PC-3 (cell line): ENCODE measurements around the gene CACNA1C. TPM values are rescaled to one million over a fixed set of nuclear protein-coding genes. Genes with fewer than 3 reads are reported as not detected.

Experiments
- ATAC-seq: fragments of 200-7000 bp; cut with Tn5 transposase; 2 replicates; pipeline ENCODE4 v1.9.1; 2020; ENCODE audit warnings: mild to moderate bottlenecking, moderate library complexity
- BruUV-seq: library from RNA; stranded (reverse); fragments of 400-500 nt; replicated peaks from 2 replicates; lab custom pipeline; 2021; lab: Mats Ljungman, UMichigan
- CTCF ChIA-PET: fragments of 300-600 bp; sonication (Branson Sonifier 250); formaldehyde crosslinking; loops from one replicate; lab custom pipeline; 2022; ENCODE audit warnings: antibody characterized with exemption; lab: Charles Lee
- POLR2A ChIA-PET: fragments of 300-600 bp; sonication (Branson Sonifier 250); formaldehyde crosslinking; loops from one replicate; lab custom pipeline; 2022; ENCODE audit warnings: antibody characterized with exemption; ENCODE audit not compliant: unreplicated experiment; lab: Charles Lee
- DNase-seq: peaks from one replicate; pipeline ENCODE4 v3.0.0-alpha.2; 2015
- H2AFZ ChIP-seq: fragments of 300-600 bp; sonication (generic); 2 replicates; pipeline ENCODE4 v1.6.0; 2016; ENCODE audit warnings: antibody characterized with exemption, low read length
- H3F3A ChIP-seq: fragments of 300-600 bp; sonication (generic); one replicate; pipeline ENCODE4 v1.6.0; 2017; ENCODE audit warnings: antibody characterized with exemption, low read length, control low read depth, mild to moderate bottlenecking; ENCODE audit not compliant: unreplicated experiment
- H3K27ac ChIP-seq: fragments of 300-600 bp; sonication (generic); 2 replicates; pipeline ENCODE4 v1.5.1; 2016; ENCODE audit warnings: mild to moderate bottlenecking, low read length
- H3K27me3 ChIP-seq: fragments of 300-600 bp; sonication (generic); 2 replicates; pipeline ENCODE4 v1.6.1; 2016; ENCODE audit warnings: low read length, mixed read lengths
- H3K36me3 ChIP-seq: fragments of 300-600 bp; sonication (generic); 2 replicates; pipeline ENCODE4 v1.6.1; 2016; ENCODE audit warnings: low read depth, mixed run types, low read length, mixed read lengths
- H3K4me1 ChIP-seq: fragments of 300-600 bp; sonication (generic); 2 replicates; pipeline ENCODE4 v1.5.1; 2016; ENCODE audit warnings: low read length; ENCODE audit not compliant: insufficient read depth
- H3K4me2 ChIP-seq: fragments of 300-600 bp; sonication (generic); 2 replicates; pipeline ENCODE4 v1.6.0; 2016; ENCODE audit warnings: low read length
- H3K4me3 ChIP-seq: fragments of 300-600 bp; sonication (generic); 2 replicates; pipeline ENCODE4 v1.5.1; 2016; ENCODE audit warnings: mild to moderate bottlenecking, low read length, mixed read lengths
- H3K79me2 ChIP-seq: fragments of 300-600 bp; sonication (generic); 2 replicates; pipeline ENCODE4 v1.6.1; 2017; ENCODE audit warnings: low read length, mixed read lengths
- H3K9ac ChIP-seq: fragments of 300-600 bp; sonication (generic); 2 replicates; pipeline ENCODE4 v1.6.0; 2016; ENCODE audit warnings: mild to moderate bottlenecking, low read length
- H3K9me2 ChIP-seq: fragments of 300-600 bp; sonication (generic); replicated peaks from 2 replicates; pipeline ENCODE4 v1.6.1; 2016; ENCODE audit warnings: mixed run types, low read length, mixed read lengths
- H3K9me3 ChIP-seq: fragments of 300-600 bp; sonication (generic); 2 replicates; pipeline ENCODE4 v1.6.1; 2016; ENCODE audit warnings: low read length, mixed read lengths
- H4K20me1 ChIP-seq: fragments of 300-600 bp; sonication (generic); 2 replicates; pipeline ENCODE4 v1.6.1; 2016; ENCODE audit warnings: low read length, mixed read lengths
- CTCF ChIP-seq: fragments of 300-600 bp; sonication (generic); conservative IDR thresholded peaks from 2 replicates; pipeline ENCODE4 v1.5.1; 2017; ENCODE audit warnings: antibody characterized with exemption, low read depth, mild to moderate bottlenecking, low read length
- EZH2 ChIP-seq: fragments of 300-600 bp; sonication (generic); IDR thresholded peaks from one replicate; pipeline ENCODE4 v1.6.1; 2017; ENCODE audit warnings: antibody characterized with exemption, mild to moderate bottlenecking, low read length; ENCODE audit not compliant: unreplicated experiment
- EZH2phosphoT487 ChIP-seq: fragments of 300-600 bp; sonication (generic); IDR thresholded peaks from 2 replicates; pipeline ENCODE4 v1.6.1; 2018; ENCODE audit warnings: mild to moderate bottlenecking, antibody characterized with exemption, low read length, borderline replicate concordance
- intact Hi-C: fragments of 100-400 bp; cut with micrococcal nuclease; formaldehyde crosslinking; loops from 2 replicates; pipeline ENCODE4 v1.9.0; 2023
- total RNA-seq: library from RNA; depleted of rRNA; stranded (reverse); fragments of >200 nt; gene quantifications from 2 replicates; pipeline ENCODE4 v1.2.3, GENCODE V29; 2014

The CACNA1C gene
- total RNA-seq, 1 experiment from 2014 or later: not detected

GRCh38 chr12:2513141-2514037 lies 460.6 kb downstream of the CACNA1C start:
- ChIA-PET CTCF (no interaction called here), POLR2A (no interaction called here)
- intact Hi-C loops: no loop called here
- Histone ChIP-seq H3K4me1 (no peaks in the 10 kb centered on the region), H3K27me3 (peaks cover 44% of the 10 kb centered on the region), H3K9me3 (no peaks in the 10 kb centered on the region), H4K20me1 (no peaks in the 10 kb centered on the region), H3K4me2 (no peak overlapping the region), H3K36me3 (no peaks in the 10 kb centered on the region), H3K9ac (no peak overlapping the region), H3K4me3 (no peak overlapping the region), H3K27ac (no peak overlapping the region), H3K79me2 (no peaks in the 10 kb centered on the region), H2AFZ (no peak overlapping the region), H3K9me2 (no peaks in the 10 kb centered on the region), H3F3A (no peaks in the 10 kb centered on the region)
- no peak for ATAC-seq
- TF ChIP-seq EZH2phosphoT487 (no peak), EZH2 (no peak), CTCF (no peak)
- BruUV-seq: no TSS peak
- no peak for DNase-seq

DNA sequence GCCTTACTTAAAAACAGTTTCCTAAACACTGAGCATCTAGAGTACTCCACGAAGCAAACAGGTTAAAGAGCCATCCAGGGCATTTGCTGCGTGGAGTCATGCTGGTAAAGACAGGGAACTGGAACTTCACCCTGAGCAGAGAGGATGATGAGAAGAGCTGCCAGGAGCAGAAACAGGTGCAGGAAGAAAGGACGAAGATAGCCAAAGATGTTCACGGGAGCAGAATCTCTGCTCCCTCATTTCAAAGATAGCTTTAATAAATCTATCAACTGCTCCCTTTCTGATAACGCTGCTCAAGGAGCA lies 461.2 kb downstream of the CACNA1C start:
- H3K4me2 ChIP-seq: no peak overlapping the region
- no peaks in the 10 kb centered on the region for H3K9me2 ChIP-seq
- no peaks in the 10 kb centered on the region for H4K20me1 ChIP-seq
- H3K4me1 ChIP-seq: no peaks in the 10 kb centered on the region
- TF ChIP-seq EZH2phosphoT487: no peak
- no peak for TF ChIP-seq CTCF
- no peak for TF ChIP-seq EZH2
- H3F3A ChIP-seq: no peaks in the 10 kb centered on the region
- no peak overlapping the region for H3K9ac ChIP-seq
- ChIA-PET POLR2A (no interaction called here), CTCF (no interaction called here)
- intact Hi-C loops: no loop called here
- H3K36me3 ChIP-seq: no peaks in the 10 kb centered on the region
- no TSS peak for BruUV-seq
- H3K4me3 ChIP-seq: no peak overlapping the region
- H3K79me2 ChIP-seq: no peaks in the 10 kb centered on the region
- H3K9me3 ChIP-seq: no peaks in the 10 kb centered on the region
- peaks cover 44% of the 10 kb centered on the region for H3K27me3 ChIP-seq
- no peak for ATAC-seq
- H2AFZ ChIP-seq: no peak overlapping the region
- no peak for DNase-seq
- H3K27ac ChIP-seq: no peak overlapping the region

GRCh38 chr12:2520722-2521246 lies 468.0 kb downstream of the CACNA1C start:
- no peaks in the 10 kb centered on the region for H3F3A ChIP-seq
- CTCF ChIA-PET: no interaction called here
- no peaks in the 10 kb centered on the region for H4K20me1 ChIP-seq
- no peak for TF ChIP-seq EZH2
- H3K4me3 ChIP-seq: no peak overlapping the region
- H3K9me3 ChIP-seq: no peaks in the 10 kb centered on the region
- ATAC-seq: no peak
- H2AFZ ChIP-seq: no peak overlapping the region
- no peak overlapping the region for H3K4me2 ChIP-seq
- intact Hi-C loops: no loop called here
- no peaks in the 10 kb centered on the region for H3K36me3 ChIP-seq
- H3K27ac ChIP-seq: no peak overlapping the region
- no peak overlapping the region for H3K9ac ChIP-seq
- no peak for DNase-seq
- H3K4me1 ChIP-seq: no peaks in the 10 kb centered on the region
- H3K9me2 ChIP-seq: no peaks in the 10 kb centered on the region
- no TSS peak for BruUV-seq
- no peaks in the 10 kb centered on the region for H3K79me2 ChIP-seq
- peaks cover 37% of the 10 kb centered on the region for H3K27me3 ChIP-seq
- POLR2A ChIA-PET: no interaction called here
